Posterior vena cava (tissue), 2 donors: ENCODE results near the gene MRPL39. TPM values are rescaled to one million over a fixed set of nuclear protein-coding genes. Genes with fewer than 3 reads are reported as not detected.

ENCODE experiments used
- DNase-seq: peaks from one replicate; pipeline ENCODE4 v3.0.0-alpha.2; 2020; ENCODE audit warnings: low spot score
- intact Hi-C, 2 donors: fragments of 100-400 bp; cut with DNase I; formaldehyde crosslinking; loops; one replicate each; pipeline versions ENCODE4 v1.14.1 to v1.14.2; 2022 to 2023
- total RNA-seq, 2 donors: library from RNA; stranded (reverse); fragmentation: NEBNext Ultra II Directional; extraction: Animal tissue kit (Norgen Biotek cat#: 25700); gene quantifications; one replicate each; pipeline ENCODE4 v1.2.1, GENCODE V29; 2021
- donor health status: DM: yes; HTN: yes; CAD: no.
- donor health status: DM: yes; HTN: yes; CAD: no.

MRPL39 gene
- total RNA-seq, 2 donors from 2014 or later: 17.0 to 23.7 TPM

DNA sequence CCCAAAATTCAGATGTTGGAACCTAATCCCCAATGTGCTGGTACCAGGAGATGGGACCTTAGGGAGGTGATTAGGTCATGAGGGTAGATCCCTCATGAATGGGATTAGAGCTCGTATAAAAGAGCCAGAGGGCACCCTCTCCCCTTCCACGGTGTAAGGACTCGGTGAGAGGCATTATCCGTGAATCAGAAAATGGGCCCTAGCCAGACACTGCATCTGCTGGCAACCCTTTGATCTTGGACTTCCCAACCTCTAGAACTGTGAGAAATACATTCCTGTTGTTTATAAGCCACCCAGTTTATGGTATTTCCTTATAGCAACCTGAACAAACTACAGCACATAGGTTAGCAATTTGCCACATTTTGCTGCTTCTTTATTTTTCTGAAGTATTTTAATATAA is 17.2 kb upstream of the MRPL39 start:
- no peak for DNase-seq
- intact Hi-C loops: no loop called here

DNA sequence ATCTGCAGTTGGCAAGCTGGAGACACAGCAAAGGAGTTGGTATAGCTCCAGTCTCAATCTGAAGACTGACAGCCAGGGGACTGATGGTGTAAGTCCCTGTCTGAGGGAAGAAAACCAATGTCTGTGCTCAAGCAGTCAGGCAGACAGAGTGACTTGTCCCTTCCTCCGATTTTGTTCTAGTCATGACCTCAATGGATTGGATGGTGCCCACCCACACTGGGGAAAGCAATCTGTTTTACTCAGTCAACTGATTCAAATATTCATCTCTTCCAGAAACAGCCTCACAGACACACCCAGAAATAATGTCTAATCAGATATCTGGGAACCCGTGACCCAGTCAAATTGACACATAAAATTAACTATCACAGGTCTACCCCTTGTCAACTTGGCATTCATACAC is 11.9 kb upstream of the MRPL39 start:
- DNase-seq: no peak
- intact Hi-C loops: no loop called here

DNA sequence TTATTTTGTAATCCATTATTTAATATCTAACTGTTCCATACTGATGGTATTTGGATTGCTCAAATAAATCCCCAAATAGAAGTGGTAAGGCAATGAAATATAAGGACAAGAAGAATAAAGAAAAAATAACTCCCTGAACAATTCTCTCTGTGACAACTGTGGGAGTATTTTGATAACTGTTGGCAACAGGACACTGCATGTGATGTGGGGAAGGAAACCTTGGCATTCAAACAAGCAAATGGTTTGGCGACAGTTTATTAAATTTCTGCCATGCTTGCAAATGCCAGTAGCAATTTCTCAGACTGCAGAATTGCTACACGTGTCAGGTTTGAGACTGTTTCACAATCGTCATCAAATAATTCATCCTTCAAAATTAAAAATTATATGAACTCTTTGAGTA is 8.6 kb upstream of the MRPL39 start:
- no peak for DNase-seq
- intact Hi-C loops: no loop called here

DNA sequence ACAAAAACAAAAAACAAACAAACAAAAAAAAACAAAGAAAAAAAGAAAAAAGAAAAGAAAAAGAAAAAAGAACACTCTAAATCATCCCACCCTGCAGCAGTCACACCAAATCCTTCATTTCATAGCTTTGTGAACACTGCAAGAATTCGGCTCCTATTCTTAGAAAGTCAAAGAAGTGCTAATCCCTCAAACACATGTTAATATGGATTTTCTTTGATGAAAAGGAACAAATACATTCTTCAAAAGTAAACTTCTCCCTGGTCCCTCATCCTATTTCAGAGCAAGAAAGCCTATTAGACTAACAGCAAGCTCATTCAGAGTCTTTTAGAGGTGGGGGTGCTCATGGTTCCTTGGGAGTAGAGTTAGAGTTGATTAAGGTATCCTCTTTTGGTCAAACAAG is 7.2 kb upstream of the MRPL39 start:
- no peak for DNase-seq
- intact Hi-C loops: no loop called here

DNA sequence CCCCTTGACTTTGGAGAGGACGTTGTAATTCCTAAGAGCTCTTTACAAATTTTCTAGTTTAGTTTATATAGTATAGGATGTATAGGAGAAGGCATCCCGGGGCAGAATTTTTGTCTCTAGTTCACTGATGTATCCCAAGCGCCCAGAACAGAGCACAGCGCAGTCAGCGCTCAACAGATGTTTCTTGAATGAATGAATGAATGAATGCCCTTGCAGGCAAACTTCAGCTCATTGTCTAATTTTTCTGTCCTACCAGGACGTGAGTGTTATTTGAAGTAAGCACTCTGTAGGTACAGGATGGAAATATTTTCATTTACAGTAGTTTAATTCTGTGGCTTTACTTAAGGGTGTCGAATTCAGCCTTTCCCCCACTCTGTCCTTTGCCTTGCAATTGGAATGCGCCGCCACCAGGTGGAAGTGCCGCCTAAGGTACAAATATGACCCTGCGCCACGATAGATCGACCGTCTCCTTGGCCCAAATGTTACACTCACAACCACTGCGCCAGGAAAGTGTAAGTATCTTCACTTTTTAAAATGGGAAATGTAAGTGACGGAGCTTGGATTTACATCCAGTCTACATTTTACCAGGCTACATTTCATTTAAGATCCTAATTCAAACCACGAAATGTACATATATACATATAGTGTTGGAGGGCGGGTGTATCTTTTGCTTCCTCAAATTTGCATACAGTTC is 910 bp upstream of the MRPL39 start:
- intact Hi-C loops: loop anchor here (1.0 to 10.0 kb wide), 3 partner anchors 31 to 107 kb away; partner anchors contain the start of gene JAM2 (in 1 of the 2)
- peak; percentile 93 for DNase-seq

DNA sequence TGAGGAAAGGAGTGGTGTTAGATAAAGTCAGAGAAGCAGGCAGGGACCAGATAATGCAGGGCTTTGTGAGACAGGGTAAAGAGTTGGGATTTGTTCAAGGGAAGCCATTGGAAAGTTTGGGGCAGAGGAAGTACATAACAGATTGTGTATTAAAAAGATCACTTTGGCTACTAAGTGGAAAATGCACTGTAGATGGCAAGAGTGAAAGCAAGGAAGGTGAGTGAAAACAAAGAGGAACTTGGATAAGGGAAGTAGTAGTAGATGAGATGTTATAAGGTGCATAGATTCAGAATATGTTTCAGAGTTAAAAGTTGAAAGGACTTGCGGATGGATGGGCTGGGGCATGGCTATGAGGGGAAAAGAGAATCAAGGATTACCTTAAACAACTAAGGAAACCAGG is 17.4 kb downstream of the MRPL39 start:
- intact Hi-C loops: loop anchor here in 1 of 2 donors (2.0 to 5.0 kb wide), 2 partner anchors 69 to 1207 kb away; no protein-coding TSS in a partner anchor
- no peak for DNase-seq

DNA sequence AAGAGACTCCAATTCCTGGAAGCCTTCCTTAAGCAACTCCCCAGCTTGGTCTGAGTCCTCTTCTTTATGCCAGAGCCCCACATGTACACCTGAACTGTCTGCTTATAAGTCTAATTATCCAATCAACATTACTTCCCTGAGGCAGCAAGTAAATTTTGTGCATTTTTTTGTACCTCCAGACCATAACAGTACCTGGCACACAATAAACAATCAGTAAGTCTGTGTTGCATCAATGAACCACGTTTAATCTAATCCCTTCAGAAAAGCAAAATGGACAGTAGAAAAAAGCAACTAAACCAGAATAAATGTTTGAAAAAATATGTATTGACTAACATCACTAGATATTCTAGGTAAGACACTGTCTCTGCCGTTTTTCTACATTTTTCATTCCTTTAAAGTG is 20.5 kb downstream of the MRPL39 start:
- intact Hi-C loops: loop anchor here in 1 of 2 donors (5.0 kb wide), 1 partner anchor 1211 kb away; no protein-coding TSS in a partner anchor

DNA sequence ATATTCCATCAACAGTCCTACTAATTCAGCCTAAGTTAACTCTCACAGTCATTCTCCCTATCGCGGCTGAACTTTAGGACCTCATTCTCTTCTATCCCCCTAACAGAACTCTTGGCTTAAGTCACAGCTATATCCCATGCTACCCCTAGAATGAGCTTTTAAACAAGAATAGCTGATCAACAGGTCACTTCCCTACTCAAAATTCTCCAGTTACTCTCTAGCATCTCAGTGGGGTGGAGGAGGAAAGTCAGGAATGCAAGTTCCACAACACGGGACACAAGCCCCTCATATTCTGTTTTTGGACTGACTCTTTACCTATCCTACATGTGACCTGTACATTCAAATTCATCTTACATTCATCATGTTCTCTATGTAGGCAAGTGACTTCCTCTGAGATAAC is 21.0 kb downstream of the MRPL39 start:
- intact Hi-C loops: loop anchor here in 1 of 2 donors (5.0 kb wide), 1 partner anchor 1211 kb away; no protein-coding TSS in a partner anchor

More for the DNA sequence above, 20.5 kb downstream of the MRPL39 start:
- no peak for DNase-seq

DNA sequence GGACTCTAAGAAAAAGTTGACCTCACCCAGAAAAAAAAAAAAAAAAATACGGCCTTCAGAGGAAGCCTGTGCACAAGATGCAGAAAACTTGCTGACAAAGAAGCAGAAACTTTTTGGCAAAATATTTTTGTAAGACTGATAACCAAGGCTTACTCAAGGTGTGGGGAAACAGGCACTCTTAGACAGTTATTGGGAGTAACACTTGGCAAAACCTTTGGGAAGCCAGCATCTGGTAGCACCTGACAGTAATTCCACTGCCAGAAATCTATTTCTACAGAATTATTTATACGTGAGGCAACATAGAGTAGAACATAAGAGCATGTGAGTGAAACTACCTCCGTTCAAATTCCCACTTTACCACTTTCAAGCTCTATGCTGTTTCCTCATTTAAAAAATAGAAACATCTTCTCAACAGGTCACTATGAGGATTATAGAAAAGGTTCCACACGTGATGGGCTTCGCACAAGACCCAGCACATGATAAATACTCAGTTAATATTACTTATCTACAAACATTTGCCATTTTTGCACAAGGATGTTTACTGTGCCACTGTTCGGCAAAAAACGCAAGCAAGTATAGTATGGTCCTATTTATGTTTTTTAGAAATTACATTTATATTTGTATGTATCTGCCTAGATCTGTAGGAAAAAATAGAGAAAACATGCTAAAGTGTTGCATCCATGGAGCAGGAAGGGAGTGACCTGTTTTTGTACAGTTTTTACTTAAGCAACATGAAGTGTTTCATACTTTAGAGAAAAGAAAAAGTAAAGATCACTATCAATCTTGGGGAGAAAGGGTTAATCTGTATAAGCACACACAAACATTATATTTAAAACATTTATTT is 22.2 kb downstream of the MRPL39 start:
- no peak for DNase-seq
- intact Hi-C loops: loop anchor here in 1 of 2 donors (5.0 kb wide), 1 partner anchor 1212 kb away; no protein-coding TSS in a partner anchor

More for the DNA sequence above, 21.0 kb downstream of the MRPL39 start:
- no peak for DNase-seq

DNA sequence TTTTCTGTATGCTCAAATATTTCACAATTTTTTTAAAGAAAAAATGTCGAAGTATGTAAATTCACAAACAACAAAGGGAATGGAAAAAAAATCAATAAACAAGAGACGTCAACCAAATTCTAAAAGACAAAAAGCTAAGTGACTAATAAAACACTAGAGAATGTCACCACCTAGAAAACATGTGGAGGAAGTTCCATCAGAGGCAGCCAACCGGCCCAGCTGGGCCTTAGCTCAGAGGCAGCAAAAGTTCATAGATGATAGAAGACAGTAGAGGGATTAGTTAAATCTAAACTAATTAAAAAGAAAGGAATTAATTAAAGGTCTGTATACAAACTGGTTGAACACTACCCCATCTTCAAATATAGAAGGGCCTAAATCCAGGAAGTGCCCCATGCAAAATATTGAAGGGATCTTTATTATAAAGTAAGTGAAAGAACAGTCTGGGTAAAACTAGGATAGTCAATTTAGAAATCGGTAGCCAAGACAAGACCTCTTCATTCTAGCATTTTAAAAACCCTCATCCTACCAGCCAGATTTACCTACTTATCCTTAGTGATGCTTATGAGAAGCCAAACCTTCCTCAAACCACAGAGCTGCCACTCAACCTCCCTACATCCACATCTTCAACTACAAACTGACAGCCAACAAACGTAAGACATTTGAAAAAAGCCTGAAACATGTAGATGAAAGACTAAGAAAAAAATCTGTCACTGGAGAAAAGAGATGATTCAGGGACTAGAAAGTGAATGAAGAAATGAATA is 23.7 kb downstream of the MRPL39 start:
- intact Hi-C loops: no loop called here
- no peak for DNase-seq

DNA sequence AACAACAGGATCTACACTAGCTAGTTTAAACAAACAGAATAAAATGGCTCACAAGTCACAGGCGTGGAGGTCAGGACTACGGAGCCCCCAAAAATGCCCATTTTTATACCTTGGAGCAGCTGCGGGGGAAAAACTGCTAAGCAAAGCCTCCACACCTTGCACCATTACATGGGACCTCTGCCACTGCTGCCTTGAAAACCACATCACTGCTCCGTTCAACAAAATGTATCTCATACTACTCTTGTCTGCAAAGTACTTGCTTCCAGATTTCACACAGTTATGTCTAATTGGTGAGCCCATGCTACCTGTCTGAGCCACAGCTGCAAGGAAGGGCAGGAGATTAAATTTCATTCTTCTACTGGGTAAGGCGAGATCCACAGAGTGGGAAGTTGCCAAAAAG is 24.4 kb downstream of the MRPL39 start:
- intact Hi-C loops: no loop called here
- DNase-seq: no peak

DNA sequence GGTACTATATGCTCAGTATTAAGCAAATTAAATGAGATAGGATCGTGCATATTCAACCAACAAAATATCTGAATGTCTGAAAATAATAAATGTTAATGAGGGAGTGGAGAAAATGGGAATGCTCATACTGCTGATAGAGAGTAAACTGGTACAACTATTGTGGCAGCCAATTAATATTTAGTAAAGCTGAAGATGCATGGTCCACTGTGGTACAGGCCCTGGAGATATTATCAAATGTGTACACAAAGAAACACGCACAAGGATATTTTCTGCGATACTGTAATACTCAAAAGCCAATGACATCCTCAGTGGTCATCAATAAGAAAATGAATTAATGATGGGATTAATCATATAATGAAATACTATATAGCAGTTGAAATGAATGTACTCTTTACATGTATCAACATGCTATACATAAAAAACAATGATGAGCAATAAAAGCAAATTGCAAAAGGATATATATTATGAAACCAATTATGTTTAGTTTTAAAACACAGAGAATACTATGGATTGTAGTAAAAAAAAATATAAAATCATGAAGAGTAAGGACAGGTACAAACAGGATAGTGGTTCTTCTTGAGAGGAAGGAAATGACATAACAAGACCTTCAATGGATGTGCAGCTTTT is 25.0 kb downstream of the MRPL39 start:
- intact Hi-C loops: no loop called here
- no peak for DNase-seq

DNA sequence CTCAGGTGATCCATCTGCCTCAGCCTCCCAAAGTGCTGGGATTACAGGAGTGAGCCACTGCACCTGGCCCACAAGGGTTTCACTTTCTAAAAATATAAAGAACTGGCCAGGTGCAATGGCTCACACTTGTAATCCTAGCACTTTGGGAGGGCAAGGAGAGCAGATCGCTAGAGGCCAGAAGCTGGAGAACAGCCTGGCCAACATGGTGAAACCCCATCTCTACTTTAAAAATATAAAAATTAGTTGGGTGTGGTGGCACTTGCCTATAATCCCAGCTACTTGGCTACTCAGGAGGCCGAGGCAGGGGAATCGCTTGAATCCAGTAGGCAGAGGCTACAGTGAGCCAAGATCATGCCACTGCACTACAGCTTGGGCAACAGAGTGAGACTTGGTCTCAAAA is 25.7 kb downstream of the MRPL39 start:
- DNase-seq: no peak
- intact Hi-C loops: no loop called here

DNA sequence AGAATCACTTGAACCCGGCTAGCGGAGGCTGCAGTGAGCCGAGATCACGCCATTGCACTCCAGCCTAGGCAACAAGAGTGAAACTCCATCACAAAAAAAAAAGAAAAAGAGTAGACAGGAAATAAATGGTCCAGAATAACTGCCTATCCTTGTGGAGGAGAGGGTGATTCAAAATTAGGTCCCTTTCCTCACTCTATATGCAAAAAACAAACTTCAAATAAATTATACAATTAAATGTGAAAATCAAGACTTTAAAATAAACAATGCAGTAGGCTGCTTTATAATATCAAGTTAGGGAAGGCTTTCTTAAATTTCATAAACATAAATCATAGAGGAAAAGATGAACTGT is 26.4 kb downstream of the MRPL39 start:
- intact Hi-C loops: no loop called here
- no peak for DNase-seq

DNA sequence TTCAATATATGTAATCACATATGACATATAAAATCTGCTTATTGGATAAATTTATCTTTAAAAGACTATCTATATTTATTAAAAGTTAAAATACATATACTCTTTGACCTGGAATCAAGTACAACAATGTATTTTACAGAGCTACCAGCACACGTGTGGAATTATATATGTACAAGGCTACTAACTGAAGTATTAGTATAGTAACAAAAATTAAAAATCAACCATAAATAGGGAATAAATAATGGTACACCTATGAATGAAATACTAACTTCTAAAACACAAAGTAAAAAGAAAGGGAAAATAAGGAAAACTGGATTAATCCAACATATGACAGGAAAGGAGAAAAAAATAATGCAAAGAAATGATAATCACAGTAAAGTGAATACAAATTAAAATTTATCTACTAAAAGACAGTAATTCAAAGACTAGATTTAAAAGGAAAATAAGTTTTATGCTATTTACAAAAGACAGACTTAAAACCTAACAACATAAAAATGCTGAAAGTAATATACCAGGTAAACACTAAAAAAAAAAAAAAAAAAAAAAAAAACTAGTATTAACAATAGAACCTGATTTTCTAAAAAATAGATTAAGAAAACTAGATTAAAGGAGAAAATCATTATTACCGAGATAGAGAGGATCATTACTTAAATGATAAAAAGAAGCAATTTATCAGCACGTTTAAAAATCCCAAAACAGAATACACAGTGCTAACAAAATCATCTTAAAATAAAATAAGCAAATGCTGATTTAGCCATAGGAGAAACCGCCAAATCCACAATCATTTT is 27.9 kb downstream of the MRPL39 start:
- no peak for DNase-seq
- intact Hi-C loops: no loop called here

DNA sequence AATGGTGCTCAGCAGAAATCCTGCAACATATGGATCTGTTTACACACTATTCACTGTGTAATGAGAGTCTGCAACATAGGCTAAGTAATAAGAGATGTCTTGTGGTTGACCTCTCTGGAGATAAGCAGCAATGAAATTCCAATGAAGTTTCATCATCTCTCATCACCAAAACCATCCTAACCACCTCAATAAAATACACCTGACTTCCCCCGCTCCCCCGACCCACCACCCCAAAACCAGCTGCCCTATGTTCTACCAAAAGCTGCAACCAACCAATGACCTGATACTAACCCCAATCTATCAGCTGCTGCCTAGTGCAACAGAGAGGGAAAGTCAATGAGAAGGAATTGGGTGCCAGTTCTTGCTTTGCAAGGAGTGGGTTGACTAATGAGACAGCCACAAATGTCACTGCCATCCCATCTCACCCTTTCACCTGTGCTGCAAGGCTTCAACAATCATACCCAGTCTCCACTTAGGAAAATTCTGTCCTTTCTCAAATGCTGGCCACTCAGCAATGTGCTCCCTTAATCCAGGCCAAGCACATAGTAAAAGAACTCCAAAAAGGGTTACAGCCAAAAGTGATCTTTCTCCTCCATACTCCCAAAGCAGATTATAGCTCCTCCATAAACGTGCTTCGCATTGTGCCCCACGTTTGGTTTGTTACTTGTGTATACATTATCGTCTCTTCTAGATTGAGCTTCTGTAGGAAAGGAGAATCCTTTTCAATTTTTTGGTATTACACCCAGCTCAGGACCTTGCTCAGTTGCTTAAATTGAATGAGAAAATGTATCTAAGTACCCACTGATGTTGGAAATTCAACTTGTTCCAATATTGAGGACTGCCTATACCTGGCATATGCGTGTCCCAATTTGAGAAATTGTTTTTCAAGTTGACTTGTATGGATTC is 29.0 kb downstream of the MRPL39 start:
- intact Hi-C loops: no loop called here
- DNase-seq: no peak

DNA sequence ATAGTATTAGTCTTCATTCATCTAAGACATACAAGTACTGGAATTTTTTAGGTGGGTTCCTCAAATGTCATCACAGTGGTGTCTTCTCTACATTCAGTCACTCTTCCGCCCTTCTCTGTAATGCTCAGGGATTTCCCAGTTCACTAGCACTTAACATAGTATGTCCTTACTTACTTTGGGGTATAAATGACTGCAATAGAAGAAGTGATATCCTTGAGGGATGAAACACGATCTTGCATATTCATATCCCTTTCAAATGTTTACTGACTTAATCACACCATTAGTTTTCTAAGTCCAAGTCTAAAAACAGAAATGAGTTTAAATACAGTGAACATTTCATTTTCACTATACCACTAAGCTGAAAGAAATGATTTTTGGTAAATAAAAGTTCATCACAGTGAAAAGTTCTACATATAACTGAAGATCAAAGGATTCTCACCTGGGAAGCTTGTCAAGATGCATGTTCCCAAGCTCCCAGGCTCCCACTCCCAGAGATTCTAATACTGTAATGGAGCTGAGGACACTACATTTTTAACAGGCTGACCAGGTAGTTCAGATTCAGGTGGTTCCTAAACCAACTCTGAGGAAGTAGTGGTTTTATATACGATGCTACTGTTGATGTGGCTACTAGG is 29.7 kb downstream of the MRPL39 start:
- no peak for DNase-seq
- intact Hi-C loops: no loop called here
